GM19238 (cell line): ENCODE results near the gene PSMD13.
"Not testable (repeated sequence)": the region's sequence is repeated elsewhere in the genome, so short reads cannot be mapped to it uniquely, and the experiment has no call there.

ENCODE experiments used
- DNase-seq: peaks from one replicate; pipeline ENCODE4 v3.0.0; 2011; ENCODE audit warnings: low spot score; ENCODE audit not compliant: insufficient read length

The PSMD13 gene

DNA sequence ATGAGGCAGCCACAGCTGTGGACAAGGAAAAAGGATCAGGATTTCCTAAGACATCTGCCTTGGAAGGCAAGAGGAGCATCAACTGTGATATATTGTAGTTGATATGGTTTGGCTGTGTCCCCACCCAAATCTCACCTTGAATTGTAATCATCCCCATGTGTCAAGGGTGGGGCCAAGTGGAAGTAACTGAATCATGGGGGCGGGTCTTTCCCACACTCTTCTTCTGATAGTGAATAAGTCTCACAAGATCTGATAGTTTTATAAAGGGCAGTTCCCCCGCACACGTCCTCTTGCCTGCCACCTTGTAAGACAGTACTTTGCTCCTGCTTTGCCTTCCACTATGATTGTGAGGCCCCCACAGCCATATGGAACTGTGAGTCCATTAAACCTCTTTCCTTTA, 19.1 kb upstream of the PSMD13 start:
- DNase-seq, result no peak

DNA sequence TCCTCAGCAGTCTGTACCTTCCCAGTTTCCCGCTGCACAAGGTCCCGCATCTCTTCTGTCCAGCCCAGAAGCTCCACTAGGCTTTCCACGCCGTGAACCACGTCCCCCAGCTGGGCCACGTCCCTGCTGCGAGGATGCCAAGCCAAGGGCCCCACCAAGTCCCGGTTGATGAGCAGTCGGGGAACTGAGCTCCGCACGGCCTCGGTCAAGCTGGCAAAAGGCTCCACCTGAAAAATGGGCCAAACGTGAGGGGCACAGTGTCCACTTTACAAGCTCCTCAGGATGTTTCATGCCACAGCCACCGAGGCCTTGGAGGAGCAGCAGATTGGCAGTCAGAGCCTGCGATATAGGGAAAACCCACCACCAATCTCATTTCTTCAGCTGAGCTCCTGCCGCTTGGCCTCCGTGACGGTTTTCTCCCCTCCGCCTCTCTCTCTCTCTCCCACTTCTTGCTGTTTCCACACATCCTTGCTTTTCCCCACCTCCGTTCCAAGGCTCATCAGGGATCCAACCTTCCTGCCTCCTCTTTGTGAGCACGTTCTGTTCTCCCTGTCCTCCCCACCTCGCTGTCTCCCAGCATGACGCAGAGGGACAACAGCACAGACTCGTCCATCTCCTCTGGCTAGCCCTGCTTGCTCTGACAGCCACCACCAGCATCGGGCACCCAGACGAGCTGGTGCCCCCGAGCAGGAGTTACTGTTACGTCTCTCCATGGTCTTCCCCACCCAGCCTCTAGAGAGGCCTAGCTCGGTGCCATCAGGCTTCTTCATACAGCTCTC, 17.8 kb upstream of the PSMD13 start:
- DNase-seq, result no peak

DNA sequence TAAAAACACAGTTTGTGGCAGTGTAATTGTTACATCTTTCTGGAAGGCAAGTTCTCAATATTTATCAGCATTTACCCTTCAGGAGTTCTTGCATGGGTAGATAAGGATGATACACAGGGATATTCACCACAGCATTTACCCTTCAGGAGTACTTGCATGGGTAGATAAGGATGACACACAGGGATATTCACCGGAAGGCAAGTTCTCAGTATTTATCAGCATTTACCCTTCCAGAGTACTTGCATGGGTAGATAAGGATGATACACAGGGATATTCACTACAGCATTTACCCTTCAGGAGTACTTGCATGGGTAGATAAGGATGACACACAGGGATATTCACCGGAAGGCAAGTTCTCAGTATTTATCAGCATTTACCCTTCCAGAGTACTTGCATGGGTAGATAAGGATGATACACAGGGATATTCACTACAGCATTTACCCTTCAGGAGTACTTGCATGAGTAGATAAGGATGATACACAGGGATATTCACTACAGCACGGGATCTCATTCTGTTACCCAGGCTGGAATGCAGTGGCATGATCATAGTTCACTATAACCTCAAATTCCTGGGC, 16.0 kb upstream of the PSMD13 start:
- not testable (repeated sequence) for DNase-seq

DNA sequence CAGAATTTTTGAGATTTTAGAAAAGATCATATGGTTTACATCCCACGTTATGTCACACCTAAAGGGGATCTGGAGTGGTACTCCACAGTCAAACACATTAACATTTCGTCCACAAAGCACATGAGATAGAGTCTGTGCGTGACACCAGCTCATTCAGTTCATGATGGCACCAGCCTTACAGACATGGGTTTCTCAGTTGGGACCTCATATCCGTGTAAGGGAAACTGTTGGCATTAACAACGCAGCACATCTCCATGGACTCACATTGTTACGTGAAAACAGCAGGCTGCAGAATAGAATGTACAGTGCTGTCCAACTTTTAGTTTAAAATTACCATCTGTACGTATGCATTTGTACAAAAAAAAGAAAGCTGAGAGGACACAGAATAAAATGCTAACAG, 15.2 kb upstream of the PSMD13 start:
- no peak for DNase-seq

DNA sequence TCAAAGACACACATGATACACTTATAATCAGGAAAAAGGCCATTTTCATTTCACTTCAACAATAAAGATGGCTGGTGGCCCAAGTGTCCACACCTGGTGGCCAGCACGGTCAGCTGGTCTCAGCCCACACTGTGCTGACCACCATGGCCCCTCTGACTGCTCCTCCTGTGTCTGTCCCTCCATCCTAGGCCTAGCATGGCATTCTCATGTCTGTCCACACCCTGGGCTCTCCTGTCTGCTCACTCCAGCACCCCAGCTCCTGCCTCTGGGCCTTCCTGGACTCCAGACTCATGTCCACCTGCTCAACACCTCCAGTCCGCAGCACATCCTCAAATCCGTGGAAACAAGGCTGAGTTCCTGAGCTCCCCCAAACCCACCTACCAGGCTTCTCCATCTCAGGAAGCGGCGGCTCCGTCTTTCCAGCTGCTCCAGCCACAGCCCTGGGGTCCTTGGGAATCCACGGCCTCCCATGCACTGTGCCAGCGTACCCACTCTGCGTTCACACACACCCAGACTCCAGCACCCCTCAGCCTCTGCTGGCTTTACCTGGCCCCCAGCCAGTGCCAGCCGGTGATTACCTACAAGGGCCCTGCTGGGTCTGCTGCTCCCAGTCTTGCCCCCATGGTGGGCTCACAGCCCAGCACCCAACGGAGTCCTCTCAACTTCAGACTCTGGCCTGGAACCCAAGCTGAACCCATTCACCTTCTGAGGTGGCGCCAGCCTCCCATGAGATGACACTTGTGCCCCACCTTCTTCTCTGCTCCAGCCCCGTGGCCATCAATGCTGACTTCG, 14.6 kb upstream of the PSMD13 start:
- no peak for DNase-seq

DNA sequence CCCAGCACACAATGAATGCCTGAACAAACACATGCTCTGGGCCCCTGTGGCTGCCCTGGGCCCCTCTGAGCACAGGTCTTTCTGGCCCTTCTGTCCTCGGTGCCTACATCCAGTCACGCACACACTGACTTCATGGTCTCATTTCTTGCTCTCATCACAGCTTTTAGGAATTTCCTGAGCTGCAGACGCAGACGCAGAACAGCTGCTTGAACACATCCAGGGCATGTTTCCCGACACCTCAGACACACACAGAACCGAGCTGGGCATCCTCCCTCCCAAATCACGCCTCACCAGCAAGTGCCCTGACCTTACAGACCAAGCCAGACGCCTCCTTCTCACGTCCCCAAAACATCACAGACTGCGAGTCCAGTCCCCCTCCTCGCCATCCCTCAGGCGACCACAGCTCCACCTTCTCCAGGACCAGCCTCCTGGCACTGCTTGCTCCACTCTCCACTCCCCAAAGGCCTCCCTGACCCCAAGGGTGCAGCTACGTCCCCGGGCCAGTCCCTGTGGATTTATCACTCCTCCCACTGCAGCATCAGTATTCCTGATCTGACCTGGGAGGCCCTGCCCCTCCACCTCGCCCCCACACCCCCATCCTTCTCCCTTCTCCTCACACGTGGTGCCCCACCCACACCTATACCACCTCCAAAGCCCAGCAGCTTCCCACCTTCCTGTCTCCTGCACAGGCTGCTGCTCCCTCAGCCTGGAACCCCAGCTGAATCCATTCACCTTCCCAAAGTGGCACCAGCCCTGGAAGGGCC, 13.6 kb upstream of the PSMD13 start:
- no peak for DNase-seq

DNA sequence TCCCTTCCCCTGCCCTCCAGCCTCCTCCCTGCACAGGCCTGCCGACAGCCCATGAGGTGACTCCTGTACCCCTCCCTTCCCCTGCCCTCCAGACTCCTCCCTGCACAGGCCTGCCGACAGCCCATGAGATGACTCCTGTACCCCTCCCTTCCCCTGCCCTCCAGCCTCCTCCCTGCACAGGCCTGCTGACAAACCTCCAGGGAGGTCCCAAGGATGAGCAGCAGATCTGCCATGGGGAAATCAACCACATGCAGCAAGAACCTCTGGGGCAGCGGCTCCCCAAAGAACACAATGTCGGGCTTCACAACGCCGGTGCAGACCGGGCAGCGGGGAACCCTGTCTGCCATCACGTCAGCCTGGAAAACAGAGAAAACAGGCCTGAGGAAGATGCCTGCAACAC, 12.9 kb upstream of the PSMD13 start:
- no peak for DNase-seq

DNA sequence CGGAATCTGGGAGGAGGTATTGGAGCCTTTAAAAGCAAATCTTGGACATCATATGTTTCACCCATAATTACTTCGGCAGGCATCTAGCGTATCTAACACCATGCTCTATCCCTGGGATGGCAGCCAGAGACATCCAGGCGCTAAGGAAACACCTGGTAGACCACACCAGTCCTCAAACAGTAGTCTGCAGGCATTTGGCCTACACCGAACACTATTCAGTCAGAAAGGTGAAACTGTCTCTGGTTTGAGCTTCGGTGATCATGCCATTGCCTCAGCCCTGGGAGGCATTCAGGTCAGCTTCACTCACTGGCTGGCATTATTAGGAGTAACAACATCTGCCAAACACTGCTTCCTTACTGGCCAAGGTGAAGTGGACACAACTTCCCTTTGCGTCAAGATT, 12.4 kb upstream of the PSMD13 start:
- DNase-seq, result no peak

DNA sequence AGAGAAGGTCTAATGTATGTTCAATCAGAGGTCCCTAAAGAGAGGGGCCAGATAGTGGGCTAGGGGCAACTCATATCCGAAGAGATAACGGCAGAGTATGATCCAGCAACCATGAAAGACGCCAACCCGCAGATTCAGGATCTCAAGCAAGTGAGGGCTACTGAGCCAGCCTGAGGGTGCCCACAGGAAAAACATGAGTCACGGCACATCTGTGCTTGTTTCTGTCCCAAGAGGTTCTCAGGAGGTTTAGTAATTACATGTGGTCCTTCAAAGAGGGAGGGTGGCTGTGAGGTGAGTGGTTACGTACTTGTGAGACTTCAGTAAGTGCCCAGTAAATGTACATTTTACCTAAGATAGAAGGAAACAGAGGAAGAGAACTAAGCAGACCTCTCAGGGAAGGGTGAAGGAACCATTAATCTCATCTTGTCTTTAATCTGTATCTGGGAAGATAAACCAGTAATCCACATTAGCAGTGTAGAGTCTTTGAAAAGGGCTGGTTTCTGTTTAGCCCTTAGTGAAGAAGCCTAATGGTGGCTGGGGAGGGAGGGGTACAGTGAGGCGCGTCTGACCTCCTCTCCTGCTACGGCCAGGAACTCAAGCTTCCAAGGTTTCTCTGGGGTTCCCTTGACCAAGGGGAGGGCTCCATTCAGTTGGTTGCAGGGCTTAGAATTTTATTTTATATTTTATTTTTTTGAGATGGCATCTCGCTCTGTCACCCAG, 10.9 kb upstream of the PSMD13 start:
- no peak for DNase-seq

DNA sequence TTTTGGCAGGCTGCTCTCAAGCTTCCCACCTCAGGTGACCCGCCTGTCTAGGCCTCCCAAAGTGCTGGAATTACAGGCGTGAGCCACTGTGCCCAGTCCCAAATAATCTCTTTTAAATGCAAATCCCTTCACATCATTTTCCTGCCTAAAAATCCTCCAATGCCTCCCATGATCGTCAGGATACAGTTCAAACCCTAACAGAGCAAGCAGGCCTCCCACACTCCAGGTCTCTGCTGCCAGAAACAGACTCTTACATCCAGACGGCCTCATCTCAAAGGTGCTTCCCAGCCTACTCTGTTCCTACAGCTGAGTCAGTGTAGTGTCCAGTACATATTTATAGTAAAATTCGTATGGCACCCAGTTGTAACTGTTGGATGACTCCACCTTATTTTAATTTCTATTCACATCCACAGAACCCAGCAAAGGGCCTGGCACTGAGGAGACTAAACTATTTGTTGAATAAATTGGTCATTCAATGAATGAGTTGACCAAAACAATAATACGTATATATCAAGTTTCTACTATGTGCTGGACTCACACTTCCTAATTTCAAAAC, 8.9 kb upstream of the PSMD13 start:
- DNase-seq, result no peak

DNA sequence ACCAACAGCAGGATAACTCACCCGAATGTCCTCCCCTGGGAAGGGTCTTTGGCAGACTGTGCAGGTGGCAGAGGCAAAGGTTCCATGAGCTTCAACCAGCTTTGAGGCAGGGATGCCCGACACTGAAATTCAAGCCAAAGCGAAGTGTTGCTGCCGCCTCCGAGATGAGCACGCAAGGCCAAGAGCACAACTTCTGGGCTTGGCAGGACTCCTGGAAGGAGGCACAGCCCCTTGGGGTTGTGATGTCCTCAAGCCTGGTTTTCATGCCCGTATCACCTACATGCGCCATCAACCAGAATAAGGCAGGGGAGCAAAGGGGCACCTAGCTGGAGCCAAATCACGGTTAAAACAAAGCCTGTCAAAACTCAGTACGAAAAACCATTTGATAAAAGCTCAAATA, 6.3 kb upstream of the PSMD13 start:
- no peak for DNase-seq

DNA sequence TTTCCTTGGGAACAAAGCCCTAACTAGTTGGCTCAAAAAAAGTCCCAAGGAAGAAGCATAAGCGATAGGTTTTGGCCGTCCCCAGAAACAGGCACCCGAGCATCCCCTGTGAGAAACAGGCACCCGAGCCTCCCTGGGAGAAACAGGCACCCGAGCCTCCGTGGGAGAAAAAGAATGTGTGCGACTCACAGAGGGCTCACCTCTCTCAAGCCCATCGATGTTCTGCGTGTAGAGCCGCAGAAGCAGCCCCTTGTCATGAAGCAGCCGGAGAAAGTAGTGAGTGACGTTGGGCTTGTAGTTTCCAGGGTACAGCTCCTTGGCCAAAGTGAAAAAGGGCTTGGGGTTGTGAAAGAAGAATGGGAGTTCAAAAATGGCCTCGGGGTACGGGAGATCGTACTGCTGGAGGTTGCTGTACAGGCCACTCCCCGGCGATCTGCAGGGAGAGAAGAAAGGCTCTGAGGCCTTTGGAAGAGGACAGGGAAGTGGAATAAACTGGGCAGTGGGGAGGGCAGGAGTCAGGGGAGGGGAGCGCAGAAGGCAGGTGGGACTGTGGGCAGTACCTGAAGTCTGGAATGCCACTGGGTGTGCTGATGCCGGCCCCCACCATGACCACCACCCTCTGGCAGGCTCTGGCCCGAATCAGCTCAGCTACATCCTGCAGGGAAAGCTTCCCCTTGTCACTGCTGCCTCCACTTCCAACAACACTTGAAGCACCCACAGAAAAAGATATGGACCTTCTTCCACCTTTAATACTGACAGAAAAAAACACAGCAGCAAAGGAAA, 3.8 kb upstream of the PSMD13 start:
- no peak for DNase-seq

DNA sequence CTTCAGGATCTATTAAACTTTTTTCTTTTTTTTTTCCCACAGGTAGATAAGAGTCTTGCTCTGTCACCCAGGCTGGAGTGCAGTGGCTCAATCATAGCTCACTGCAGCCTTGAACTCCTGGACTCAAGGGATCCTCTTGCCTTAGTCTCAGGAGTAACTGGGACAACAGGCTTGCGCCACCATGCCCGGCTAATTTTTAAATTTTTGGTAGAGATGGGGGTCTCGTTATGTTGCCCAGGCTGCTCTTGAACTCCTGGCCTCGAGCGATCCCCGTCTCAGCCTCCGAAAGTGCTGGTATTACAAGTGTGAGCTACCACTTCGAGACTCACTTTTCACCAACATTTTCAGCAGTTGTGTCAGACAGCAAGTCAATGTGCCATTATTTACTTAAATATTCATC, 1.6 kb upstream of the PSMD13 start:
- DNase-seq, result no peak

DNA sequence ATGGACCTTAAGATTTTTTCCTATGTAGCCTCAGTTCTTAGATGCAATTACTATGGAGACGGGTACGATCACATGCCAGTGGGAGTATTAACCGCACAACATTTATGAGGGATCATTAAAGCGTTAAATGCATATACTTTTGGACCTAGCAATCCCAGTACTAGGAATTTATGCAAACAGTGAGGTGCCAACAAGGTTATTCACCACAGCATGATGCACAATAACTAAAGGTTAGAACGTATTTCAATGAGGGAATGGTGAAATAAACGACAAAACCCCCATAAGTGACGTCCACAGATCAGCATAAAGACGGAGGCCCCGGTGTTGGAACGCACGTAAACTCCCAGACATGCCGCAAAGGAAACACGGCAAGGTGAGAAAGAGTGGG, 1.2 kb upstream of the PSMD13 start:
- no peak for DNase-seq

DNA sequence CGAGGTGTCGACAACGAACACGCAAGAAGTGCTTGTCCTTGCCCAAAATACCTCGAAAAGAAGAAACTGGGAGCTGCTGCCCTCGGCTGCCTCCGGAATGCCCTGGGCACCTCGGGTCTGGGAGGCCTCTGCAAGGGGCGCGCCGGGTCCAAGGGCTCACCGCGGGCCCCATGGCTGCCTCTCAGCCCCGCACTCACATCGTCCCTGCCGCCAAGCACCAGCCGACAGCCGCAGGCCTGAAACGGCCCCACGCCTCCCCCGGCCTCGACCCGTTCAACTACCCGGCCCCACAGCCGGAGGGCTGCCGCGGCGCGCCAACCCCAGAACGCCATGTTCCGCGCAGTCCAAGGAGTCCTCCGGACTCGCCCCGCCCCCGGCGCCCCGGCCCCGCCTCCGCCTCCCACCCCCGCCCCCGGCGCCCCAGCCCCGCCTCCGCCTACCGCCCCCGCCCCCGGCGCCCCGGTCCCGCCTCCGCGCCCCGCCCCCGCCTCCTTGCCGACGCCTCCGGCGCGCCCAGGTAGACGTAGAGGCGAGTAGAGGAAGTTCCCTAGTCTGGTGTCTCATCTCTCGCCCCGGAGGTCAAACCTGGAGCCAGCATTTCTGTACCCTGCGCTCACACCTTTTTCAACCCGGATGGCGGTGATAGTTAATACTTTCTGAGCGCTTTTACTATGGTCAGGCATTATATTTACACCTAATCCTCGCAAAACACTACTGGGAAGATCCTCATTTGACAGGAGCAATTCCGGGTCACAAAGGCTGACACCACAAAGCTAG, 591 bp upstream of the PSMD13 start, which contains the start of gene SIRT3:
TSS of gene SIRT3 (minus strand) at position 346 of the 777 bp plus-strand sequence. CDS start at position 332, 14 bp downstream.
- peak; percentile 96 for DNase-seq

DNA sequence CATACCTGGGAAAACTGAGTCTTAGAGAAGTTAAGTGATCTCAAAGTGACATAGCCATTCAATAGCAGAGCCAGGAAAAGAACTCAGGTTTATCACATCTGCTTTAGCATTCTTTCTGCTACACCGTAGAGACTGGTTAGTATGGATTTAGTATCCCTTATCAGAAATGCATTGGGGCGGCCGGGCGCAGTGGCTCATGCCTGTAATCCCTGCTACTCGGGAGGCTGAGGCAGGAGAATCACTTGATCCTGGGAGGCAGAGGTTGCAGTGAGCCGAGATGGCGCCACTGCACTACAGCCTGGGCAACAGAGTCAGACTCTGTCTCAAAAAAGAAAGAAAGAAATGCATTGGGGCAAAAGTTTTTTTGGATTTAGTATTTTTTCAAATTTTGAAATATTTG, 1.6 kb downstream of the PSMD13 start:
- DNase-seq, result not testable (repeated sequence)

DNA sequence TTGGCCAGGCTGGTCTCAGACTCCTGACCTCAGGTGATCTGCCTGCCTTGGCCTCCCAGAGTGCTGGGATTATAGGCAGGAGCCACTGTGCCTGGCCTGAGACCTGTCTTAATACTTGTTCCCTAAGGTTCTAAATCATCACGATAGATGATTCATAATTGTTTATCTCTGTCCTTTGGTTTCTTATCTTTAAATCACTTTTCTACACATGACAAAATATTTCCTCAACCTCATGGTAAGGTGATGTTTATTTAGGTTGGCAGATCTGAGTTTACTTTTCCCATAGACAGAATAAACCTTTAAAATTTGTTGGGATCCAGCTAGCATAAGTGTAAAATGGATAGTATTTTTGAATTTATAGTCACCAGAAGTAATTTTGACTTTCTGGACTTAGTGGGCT, 3.5 kb downstream of the PSMD13 start:
- DNase-seq, result no peak

DNA sequence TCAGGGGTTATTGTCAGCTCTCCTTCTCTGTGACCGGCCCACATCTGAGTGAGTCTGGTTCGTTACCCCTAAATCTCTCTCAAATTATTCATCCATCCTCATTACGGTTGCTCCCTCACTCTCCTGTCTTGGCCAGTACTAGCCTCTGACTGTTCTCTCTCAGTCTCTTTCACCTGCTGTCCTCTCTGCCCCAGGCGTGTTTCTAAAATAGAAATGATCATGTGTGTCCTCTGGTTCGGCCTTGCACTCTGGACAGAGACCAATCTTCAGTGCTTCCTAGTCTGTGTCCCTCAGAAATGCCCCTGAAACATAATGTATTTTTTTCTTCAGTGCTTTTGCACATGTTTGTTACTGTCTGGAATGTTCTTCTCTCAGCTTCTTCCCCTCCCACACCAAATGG, 4.9 kb downstream of the PSMD13 start:
- no peak for DNase-seq

DNA sequence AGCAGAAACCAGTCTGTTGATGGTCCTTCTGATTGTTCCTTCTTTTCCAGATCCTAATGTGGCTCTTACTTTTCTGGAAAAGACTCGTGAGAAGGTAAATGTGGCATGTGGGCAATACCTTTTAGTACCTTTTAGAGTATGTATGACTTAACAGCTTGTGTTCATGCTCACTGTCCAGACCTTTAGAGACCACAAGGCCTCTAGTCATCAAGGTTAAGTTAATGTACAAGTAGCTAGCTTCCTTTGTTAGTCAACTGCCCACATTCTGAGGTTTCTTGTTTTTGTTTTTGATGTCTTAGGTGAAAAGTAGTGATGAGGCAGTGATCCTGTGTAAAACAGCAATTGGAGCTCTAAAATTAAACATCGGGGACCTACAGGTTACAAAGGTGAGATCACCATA, 7.6 kb downstream of the PSMD13 start:
- DNase-seq, result no peak
